B cell (primary cell): ENCODE data around the gene GNB1.

Experiments
- EZH2 ChIP-seq: IDR thresholded peaks from 2 replicates; pipeline ENCODE4 v1.6.1; 2012; ENCODE audit warnings: borderline replicate concordance, low read depth, mild to moderate bottlenecking, moderate library complexity, low read length; ENCODE audit not compliant: insufficient read depth, poor library complexity, severe bottlenecking
- TF ChIP-seq, protein P1 (sequence below): fragments of 200-600 bp; IDR thresholded peaks from one replicate; pipeline ENCODE4 v1.8.0; 2022; ENCODE audit warnings: antibody characterized with exemption, mild to moderate bottlenecking

DNA sequence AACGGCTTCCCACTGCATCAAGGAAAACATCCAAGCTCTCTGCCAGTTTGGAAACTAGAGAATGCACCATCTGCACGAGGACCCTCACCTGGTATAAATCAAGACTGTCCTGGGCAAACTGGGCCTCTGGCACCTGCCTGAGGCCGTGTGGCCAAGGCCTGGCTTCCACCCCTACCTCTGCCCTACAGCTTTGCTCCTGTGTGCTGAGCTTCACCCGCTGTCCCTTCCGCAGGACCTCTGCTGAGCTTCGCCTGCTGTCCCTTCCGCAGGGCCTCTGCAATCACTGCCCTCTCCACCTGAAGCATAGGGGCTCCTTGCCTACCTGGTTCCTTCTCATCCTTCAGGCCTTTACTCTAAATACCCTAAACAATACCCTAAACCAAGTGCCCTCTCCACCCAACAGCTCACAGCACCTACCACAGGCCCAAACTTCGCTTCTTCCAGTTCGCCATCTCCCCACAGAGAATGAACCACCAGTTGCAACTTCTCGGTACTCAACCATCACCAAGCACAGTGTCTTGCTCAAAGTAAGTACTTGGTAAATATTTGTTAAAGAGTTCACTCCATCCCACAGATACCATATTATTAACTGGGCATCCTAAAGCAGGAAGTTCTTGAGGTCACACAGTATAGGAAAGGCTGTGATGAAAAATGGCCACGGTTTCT is 18.4 kb downstream of the GNB1 start:
- TF ChIP-seq EZH2 = no peak
- TF ChIP-seq, protein P1, sequence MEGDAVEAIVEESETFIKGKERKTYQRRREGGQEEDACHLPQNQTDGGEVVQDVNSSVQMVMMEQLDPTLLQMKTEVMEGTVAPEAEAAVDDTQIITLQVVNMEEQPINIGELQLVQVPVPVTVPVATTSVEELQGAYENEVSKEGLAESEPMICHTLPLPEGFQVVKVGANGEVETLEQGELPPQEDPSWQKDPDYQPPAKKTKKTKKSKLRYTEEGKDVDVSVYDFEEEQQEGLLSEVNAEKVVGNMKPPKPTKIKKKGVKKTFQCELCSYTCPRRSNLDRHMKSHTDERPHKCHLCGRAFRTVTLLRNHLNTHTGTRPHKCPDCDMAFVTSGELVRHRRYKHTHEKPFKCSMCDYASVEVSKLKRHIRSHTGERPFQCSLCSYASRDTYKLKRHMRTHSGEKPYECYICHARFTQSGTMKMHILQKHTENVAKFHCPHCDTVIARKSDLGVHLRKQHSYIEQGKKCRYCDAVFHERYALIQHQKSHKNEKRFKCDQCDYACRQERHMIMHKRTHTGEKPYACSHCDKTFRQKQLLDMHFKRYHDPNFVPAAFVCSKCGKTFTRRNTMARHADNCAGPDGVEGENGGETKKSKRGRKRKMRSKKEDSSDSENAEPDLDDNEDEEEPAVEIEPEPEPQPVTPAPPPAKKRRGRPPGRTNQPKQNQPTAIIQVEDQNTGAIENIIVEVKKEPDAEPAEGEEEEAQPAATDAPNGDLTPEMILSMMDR = no peak
